Stimulated activated CD8-positive, alpha-beta memory T cell treated with anti-CD3 and anti-CD28 coated beads, Interleukin-7, amount 100 ng/mL, for 4 hours (primary cell): ENCODE measurements around the gene LSG1.
"Not testable (repeated sequence)": the region's sequence is repeated elsewhere in the genome, so short reads cannot be mapped to it uniquely, and the experiment has no call there.

Experiments used
- DNase-seq, 2 donors: peaks; one replicate each; pipeline ENCODE4 v3.0.0-alpha.2; 2020; ENCODE audit warnings: low read depth in 2 of 2

Gene LSG1

GRCh38 chr3:194657439-194657838 lies 14.6 kb downstream of the LSG1 start:
- no peak for DNase-seq

GRCh38 chr3:194654443-194654842 lies 17.5 kb downstream of the LSG1 start:
- DNase-seq = no peak

GRCh38 chr3:194647747-194648146 lies 24.2 kb downstream of the LSG1 start:
- no peak for DNase-seq

GRCh38 chr3:194642769-194643168 lies 29.2 kb downstream of the LSG1 start:
- DNase-seq = no peak

GRCh38 chr3:194640829-194641228 lies 31.2 kb downstream of the LSG1 start:
- no peak for DNase-seq

- DNase-seq = no peak
These were observed 32.9 kb downstream of the LSG1 start for GRCh38 chr3:194638991-194639605.

GRCh38 chr3:194637541-194638400 lies 34.2 kb downstream of the LSG1 start:
- DNase-seq = no peak

- DNase-seq = no peak
These were observed 34.9 kb downstream of the LSG1 start for GRCh38 chr3:194637066-194637465.

GRCh38 chr3:194633349-194634004 lies 38.5 kb downstream of the LSG1 start, which contains the start of gene TMEM44:
Gene TMEM44 (minus strand): TSS chr3:194633419. CDS start chr3:194633215, 204 bp downstream.
- peak; percentile 7 to 57 for DNase-seq

- DNase-seq = no peak
These were observed 39.1 kb downstream of the LSG1 start for GRCh38 chr3:194632809-194633348.

- DNase-seq = no peak
These were observed 39.7 kb downstream of the LSG1 start for GRCh38 chr3:194632226-194632808.

- no peak for DNase-seq
These were observed 40.3 kb downstream of the LSG1 start for GRCh38 chr3:194631696-194632095.

- DNase-seq = not testable (repeated sequence)
These were observed 41.3 kb downstream of the LSG1 start for GRCh38 chr3:194630681-194631080.

- no peak for DNase-seq
These were observed 47.0 kb downstream of the LSG1 start for GRCh38 chr3:194624956-194625355.

- DNase-seq = no peak
These were observed 48.3 kb downstream of the LSG1 start for GRCh38 chr3:194623449-194624290.

- DNase-seq = no peak
These were observed 49.2 kb downstream of the LSG1 start for GRCh38 chr3:194622621-194623340.

- no peak for DNase-seq
These were observed 50.0 kb downstream of the LSG1 start for GRCh38 chr3:194621947-194622346.

GRCh38 chr3:194620196-194620595 lies 51.8 kb downstream of the LSG1 start:
- no peak for DNase-seq

- DNase-seq = no peak
These were observed 52.2 kb downstream of the LSG1 start for GRCh38 chr3:194619741-194620140.

GRCh38 chr3:194618858-194619608 lies 53.0 kb downstream of the LSG1 start:
- no peak for DNase-seq
